Smooth muscle cell (in vitro differentiated cells): ENCODE data around the gene ARL4D. TPM values are rescaled to one million over a fixed set of nuclear protein-coding genes. Genes with fewer than 3 reads are reported as not detected.

Experiments used
- DNase-seq: peaks from one replicate; lab custom pipeline; 2025; ENCODE audit not compliant: unreplicated experiment; lab: John Stamatoyannopoulos, UW
- H2AFZ ChIP-seq: fragments of 200-600 bp; sonication (generic); 2 replicates; pipeline ENCODE4 v1.6.0; 2016; ENCODE audit warnings: antibody characterized with exemption, low read depth, mild to moderate bottlenecking
- H3F3A ChIP-seq: fragments of 200-600 bp; sonication (generic); 2 replicates; pipeline ENCODE4 v1.6.0; 2017; ENCODE audit warnings: antibody characterized with exemption, low read depth
- H3K27ac ChIP-seq: fragments of 200-600 bp; sonication (generic); 2 replicates; pipeline ENCODE4 v1.5.1; 2016; ENCODE audit warnings: low read depth, mild to moderate bottlenecking
- H3K27me3 ChIP-seq: fragments of 200-600 bp; sonication (generic); 2 replicates; pipeline ENCODE4 v1.6.1; 2016; ENCODE audit warnings: low read depth, mild to moderate bottlenecking
- H3K36me3 ChIP-seq: fragments of 200-600 bp; sonication (generic); 2 replicates; pipeline ENCODE4 v1.5.1; 2016; ENCODE audit warnings: low read depth
- H3K4me1 ChIP-seq: fragments of 200-600 bp; sonication (generic); 2 replicates; pipeline ENCODE4 v1.5.1; 2016; ENCODE audit warnings: low read depth
- H3K4me2 ChIP-seq: fragments of 200-600 bp; sonication (generic); 2 replicates; pipeline ENCODE4 v1.6.0; 2016; ENCODE audit warnings: mild to moderate bottlenecking
- H3K4me3 ChIP-seq: fragments of 200-600 bp; sonication (generic); 2 replicates; pipeline ENCODE4 v1.5.1; 2016; ENCODE audit warnings: mild to moderate bottlenecking
- H3K79me2 ChIP-seq: fragments of 200-600 bp; sonication (generic); 2 replicates; pipeline ENCODE4 v1.6.0; 2016; ENCODE audit warnings: low read depth, mild to moderate bottlenecking
- H3K9ac ChIP-seq: fragments of 200-600 bp; sonication (generic); 2 replicates; pipeline ENCODE4 v1.6.0; 2016; ENCODE audit warnings: low read depth
- H3K9me3 ChIP-seq: fragments of 200-600 bp; sonication (generic); replicated peaks from 2 replicates; pipeline ENCODE4 v1.5.1; 2016; ENCODE audit warnings: low read depth
- H4K20me1 ChIP-seq: fragments of 200-600 bp; sonication (generic); 2 replicates; pipeline ENCODE4 v1.6.0; 2016; ENCODE audit warnings: low read depth
- WGBS: methylation state at CpG from one replicate; pipeline ENCODE4 v1.1.7; 2016; ENCODE audit warnings: low lambda C conversion rate; 5-methylcytosine and 5-hydroxymethylcytosine counted together
- polyA plus RNA-seq: library from polyadenylated mRNA; unstranded; fragments of >200 nt; fragmentation: Nextera tagmentation; extraction: Ambion mirVana; gene quantifications from 2 replicates; pipeline ENCODE4 v1.2.1, GENCODE V29; 2016
- total RNA-seq: library from RNA; depleted of rRNA; stranded (reverse); fragments of >200 nt; gene quantifications from 2 replicates; pipeline ENCODE4 v1.2.3, GENCODE V29; 2014
- TF ChIP-seq, protein P1 (sequence below): fragments of 200-600 bp; sonication (generic); IDR thresholded peaks from 2 replicates; pipeline ENCODE4 v1.5.1; 2017; ENCODE audit warnings: borderline replicate concordance, mild to moderate bottlenecking, antibody characterized with exemption; ENCODE audit not compliant: insufficient read depth, poor library complexity, severe bottlenecking

The ARL4D gene
- total and polyA plus RNA-seq, 2 experiments from 2014 or later = 9.9 to 25.9 TPM

GRCh38 chr17:43396491-43397060 is 2.2 kb upstream of the ARL4D start:
- H3K27ac ChIP-seq = no peak overlapping the region
- DNase-seq = no peak
- H2AFZ ChIP-seq = no peak overlapping the region
- TF ChIP-seq, protein P1, sequence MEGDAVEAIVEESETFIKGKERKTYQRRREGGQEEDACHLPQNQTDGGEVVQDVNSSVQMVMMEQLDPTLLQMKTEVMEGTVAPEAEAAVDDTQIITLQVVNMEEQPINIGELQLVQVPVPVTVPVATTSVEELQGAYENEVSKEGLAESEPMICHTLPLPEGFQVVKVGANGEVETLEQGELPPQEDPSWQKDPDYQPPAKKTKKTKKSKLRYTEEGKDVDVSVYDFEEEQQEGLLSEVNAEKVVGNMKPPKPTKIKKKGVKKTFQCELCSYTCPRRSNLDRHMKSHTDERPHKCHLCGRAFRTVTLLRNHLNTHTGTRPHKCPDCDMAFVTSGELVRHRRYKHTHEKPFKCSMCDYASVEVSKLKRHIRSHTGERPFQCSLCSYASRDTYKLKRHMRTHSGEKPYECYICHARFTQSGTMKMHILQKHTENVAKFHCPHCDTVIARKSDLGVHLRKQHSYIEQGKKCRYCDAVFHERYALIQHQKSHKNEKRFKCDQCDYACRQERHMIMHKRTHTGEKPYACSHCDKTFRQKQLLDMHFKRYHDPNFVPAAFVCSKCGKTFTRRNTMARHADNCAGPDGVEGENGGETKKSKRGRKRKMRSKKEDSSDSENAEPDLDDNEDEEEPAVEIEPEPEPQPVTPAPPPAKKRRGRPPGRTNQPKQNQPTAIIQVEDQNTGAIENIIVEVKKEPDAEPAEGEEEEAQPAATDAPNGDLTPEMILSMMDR = no peak
- peaks cover 20% of the 10 kb centered on the region for H3K79me2 ChIP-seq
- no peaks in the 10 kb centered on the region for H3K36me3 ChIP-seq
- no peak overlapping the region for H3K9ac ChIP-seq
- peaks cover 9% of the 10 kb centered on the region for H3K4me1 ChIP-seq
- 83% methylated on average over 5 of the region's 5 CpGs for WGBS
- H3K4me2 ChIP-seq = no peak overlapping the region
- peaks cover 8% of the 10 kb centered on the region for H4K20me1 ChIP-seq
- no peaks in the 10 kb centered on the region for H3K9me3 ChIP-seq
- H3K27me3 ChIP-seq = no peaks in the 10 kb centered on the region
- peaks cover 8% of the 10 kb centered on the region for H3F3A ChIP-seq
- H3K4me3 ChIP-seq = no peak overlapping the region

- no peak for DNase-seq
- Histone ChIP-seq H3F3A (peaks cover 12% of the 10 kb centered on the region), H2AFZ (no peak overlapping the region), H4K20me1 (peaks cover 8% of the 10 kb centered on the region), H3K4me3 (peak overlapping the region; percentile 76), H3K79me2 (peaks cover 20% of the 10 kb centered on the region), H3K4me1 (peaks cover 15% of the 10 kb centered on the region), H3K27me3 (no peaks in the 10 kb centered on the region), H3K36me3 (no peaks in the 10 kb centered on the region), H3K9me3 (no peaks in the 10 kb centered on the region), H3K27ac (no peak overlapping the region), H3K9ac (no peak overlapping the region), H3K4me2 (peak overlapping the region; percentile 82)
- 92% methylated on average over 28 of the region's 28 CpGs for WGBS
- TF ChIP-seq, protein P1 = no peak
These were observed 1.1 kb downstream of the ARL4D start for GRCh38 chr17:43399839-43400328.

DNA sequence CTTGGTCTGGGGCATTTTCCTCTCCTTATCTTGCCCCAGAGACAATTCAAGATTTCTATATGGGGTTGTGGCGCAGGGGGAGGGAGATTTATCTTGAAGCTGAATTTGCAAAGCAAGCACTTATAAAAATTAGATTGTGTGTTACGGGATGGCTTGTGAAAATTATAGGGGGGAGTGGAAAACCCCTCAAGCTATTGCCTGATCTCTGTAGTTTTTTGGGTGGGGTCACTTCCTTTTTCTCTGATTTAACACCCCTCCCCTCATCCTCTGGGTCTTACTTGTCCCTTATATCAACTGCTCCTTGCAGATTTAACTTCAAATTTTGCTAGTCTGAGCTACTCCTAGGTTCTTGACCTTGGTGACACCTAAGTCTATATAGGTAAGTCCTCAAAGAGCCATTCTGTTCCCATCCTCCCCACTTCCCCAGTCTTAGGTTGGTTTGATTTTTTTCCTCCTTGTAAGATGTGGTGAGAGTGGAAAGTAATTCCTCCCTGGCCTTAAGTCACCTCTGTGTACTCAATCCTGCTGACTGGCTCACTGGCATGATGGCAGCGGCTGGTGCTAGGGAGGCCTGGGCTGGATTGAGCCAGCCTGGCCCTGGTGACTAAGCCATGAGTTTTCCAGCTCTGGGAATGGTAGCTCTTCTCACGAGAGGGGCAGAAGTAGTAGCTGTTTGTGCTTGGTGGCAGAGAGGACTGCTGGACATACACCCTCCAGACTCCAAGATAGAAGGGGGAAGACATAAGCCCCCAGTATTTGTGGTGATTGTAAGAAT is 2.3 kb downstream of the ARL4D start:
- WGBS = 43% methylated on average over 4 of the region's 4 CpGs
- H3K4me3 ChIP-seq = peak overlapping the region; percentile 76

More for the DNA sequence above, 2.3 kb downstream of the ARL4D start:
- Histone ChIP-seq H3K9me3 (no peaks in the 10 kb centered on the region), H3K9ac (peak overlapping the region; percentile 29), H3K36me3 (no peaks in the 10 kb centered on the region), H2AFZ (no peak overlapping the region), H3K4me1 (peaks cover 15% of the 10 kb centered on the region), H3F3A (peaks cover 12% of the 10 kb centered on the region), H3K79me2 (peaks cover 20% of the 10 kb centered on the region), H3K4me2 (peak overlapping the region; percentile 82), H4K20me1 (peaks cover 8% of the 10 kb centered on the region), H3K27ac (peak overlapping the region; percentile 72), H3K27me3 (no peaks in the 10 kb centered on the region)
- DNase-seq = peak; percentile 35
- TF ChIP-seq, protein P1 = no peak
